HepG2 (cell line): Measurements from ENCODE around the gene ARTN. TPM values are rescaled to one million over a fixed set of nuclear protein-coding genes. Genes with fewer than 3 reads are reported as not detected.

Experiments used
- ARHGAP35 ChIP-seq: sonication (generic); formaldehyde crosslinking; IDR thresholded peaks from 2 replicates; pipeline ENCODE4 v1.9.0; 2022; ENCODE audit warnings: mild to moderate bottlenecking, inconsistent platforms, moderate library complexity, missing genetic modification reagents, borderline replicate concordance
- ATM ChIP-seq: fragments of 450-650 bp; IDR thresholded peaks from 2 replicates; pipeline ENCODE4 v1.7.1; 2017; ENCODE audit warnings: mild to moderate bottlenecking, borderline replicate concordance
- BORCS8-MEF2B ChIP-seq: sonication (generic); formaldehyde crosslinking; IDR thresholded peaks from 2 replicates; pipeline ENCODE4 v1.8.0; 2022; ENCODE audit warnings: mild to moderate bottlenecking, missing genetic modification reagents
- FOSL2 ChIP-seq: sonication (generic); formaldehyde crosslinking; IDR thresholded peaks from 2 replicates; pipeline ENCODE4 v1.4.0; 2020; ENCODE audit warnings: missing genetic modification reagents
- GTF2F1 ChIP-seq: fragments of 150-350 bp; IDR thresholded peaks from 2 replicates; pipeline ENCODE4 v1.6.1; 2014; ENCODE audit warnings: low read length
- HNRNPH1 ChIP-seq: fragments of 200-400 bp; formaldehyde crosslinking; optimal IDR thresholded peaks from 2 replicates; pipeline ENCODE3; 2017; ENCODE audit warnings: mild to moderate bottlenecking, low read depth, low read length
- HNRNPL ChIP-seq: fragments of 200-400 bp; formaldehyde crosslinking; IDR thresholded peaks from 2 replicates; pipeline ENCODE4 v1.6.1; 2017; ENCODE audit warnings: mild to moderate bottlenecking, low read depth, low read length
- NFE2L2 ChIP-seq: fragments of 150-350 bp; IDR thresholded peaks from 2 replicates; pipeline ENCODE4 v1.6.1; 2014; ENCODE audit warnings: low read length
- RERE ChIP-seq: IDR thresholded peaks from 2 replicates; pipeline ENCODE4 v1.6.1; 2016; ENCODE audit warnings: low read depth, missing genetic modification reagents, missing compliant biosample characterization
- SOX5 ChIP-seq: IDR thresholded peaks from 2 replicates; pipeline ENCODE4 v1.6.1; 2016; ENCODE audit warnings: borderline replicate concordance
- SUZ12 ChIP-seq: fragments of 150-350 bp; IDR thresholded peaks from 2 replicates; pipeline ENCODE4 v1.6.1; 2014; ENCODE audit warnings: low read depth, low read length
- ZNF292 ChIP-seq: sonication (generic); formaldehyde crosslinking; IDR thresholded peaks from 2 replicates; pipeline ENCODE4 v1.8.1; 2022; ENCODE audit warnings: mild to moderate bottlenecking, low read depth, missing genetic modification reagents, borderline replicate concordance
- ZNF792 ChIP-seq: IDR thresholded peaks from 2 replicates; pipeline ENCODE4 v1.6.1; 2016
- polyA plus RNA-seq, 8 experiments: library from polyadenylated mRNA; depleted of rRNA in 3 of 8; stranded (reverse) in 7 of 8; unstranded in 1 of 8; fragments of >200 nt; fragmentation: Illumina TruSeq in 4 of 8; extraction: Trizol in 4 of 8; gene quantifications; 2 replicates each; pipeline versions ENCODE4 v1.2.1 to v1.2.3, GENCODE V29; 2011 to 2016; ENCODE audit warnings: low read depth in 4 of 8, missing spikeins in 1 of 8, mixed read lengths in 1 of 8; ENCODE audit not compliant: insufficient read depth in 1 of 8
- total RNA-seq, 5 experiments: library from RNA; depleted of rRNA; stranded (reverse); fragments of >200 nt; fragmentation: Illumina TruSeq; extraction: Trizol; gene quantifications; 2 replicates each; pipeline ENCODE4 v1.2.3, GENCODE V29; 2016; ENCODE audit warnings: low read depth in 1 of 5
- TF ChIP-seq, protein P1 (sequence below): IDR thresholded peaks from 2 replicates; pipeline ENCODE4 v1.6.1; 2016; ENCODE audit warnings: missing biosample characterization, missing genetic modification reagents, low read depth
- TF ChIP-seq, protein P2 (sequence below): sonication (generic); formaldehyde crosslinking; IDR thresholded peaks from 2 replicates; pipeline ENCODE4 v1.5.1; 2020; ENCODE audit warnings: missing genetic modification reagents, mild to moderate bottlenecking, borderline replicate concordance
- TF ChIP-seq, protein P3 (sequence below): IDR thresholded peaks from 2 replicates; pipeline ENCODE4 v1.6.1; 2016; ENCODE audit warnings: missing compliant biosample characterization, missing genetic modification reagents, borderline replicate concordance
- TF ChIP-seq, protein P4 (sequence below): sonication (generic); formaldehyde crosslinking; IDR thresholded peaks from 2 replicates; pipeline ENCODE4 v1.8.0; 2022; ENCODE audit warnings: mild to moderate bottlenecking, missing genetic modification reagents, moderate library complexity

ARTN gene
- total and polyA plus RNA-seq, 2 of the 13 experiments (the other 11 are each of a cell fraction or from before 2014, with no cell fraction given), result 0.11 to 0.62 TPM

GRCh38 chr1:43969746-43970466 lies 36.3 kb downstream of the ARTN start, which contains the start of gene DPH2 (continued):
- TF ChIP-seq ZNF792 (CRISPR knock-in tag), result 0 out of 2 replicates have a peak, but pooled peaks have one; percentile 18
- no peak for TF ChIP-seq BORCS8-MEF2B
- TF ChIP-seq, protein P1, sequence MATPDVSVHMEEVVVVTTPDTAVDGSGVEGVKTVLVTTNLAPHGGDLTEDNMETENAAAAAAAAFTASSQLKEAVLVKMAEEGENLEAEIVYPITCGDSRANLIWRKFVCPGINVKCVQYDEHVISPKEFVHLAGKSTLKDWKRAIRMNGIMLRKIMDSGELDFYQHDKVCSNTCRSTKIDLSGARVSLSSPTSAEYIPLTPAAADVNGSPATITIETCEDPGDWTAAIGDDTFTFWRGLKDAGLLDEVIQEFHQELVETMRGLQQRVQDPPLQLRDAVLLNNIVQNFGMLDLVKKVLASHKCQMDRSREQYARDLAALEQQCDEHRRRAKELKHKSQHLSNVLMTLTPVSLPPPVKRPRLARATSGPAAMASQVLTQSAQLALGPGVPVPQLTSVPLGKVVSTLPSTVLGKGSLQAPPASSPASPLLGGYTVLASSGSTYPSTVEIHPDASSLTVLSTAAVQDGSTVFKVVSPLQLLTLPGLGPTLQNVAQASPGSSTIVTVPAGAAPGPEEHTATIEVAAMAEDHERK (CRISPR knock-in tag), result no peak
- no peak for TF ChIP-seq HNRNPH1
- TF ChIP-seq, protein P2, sequence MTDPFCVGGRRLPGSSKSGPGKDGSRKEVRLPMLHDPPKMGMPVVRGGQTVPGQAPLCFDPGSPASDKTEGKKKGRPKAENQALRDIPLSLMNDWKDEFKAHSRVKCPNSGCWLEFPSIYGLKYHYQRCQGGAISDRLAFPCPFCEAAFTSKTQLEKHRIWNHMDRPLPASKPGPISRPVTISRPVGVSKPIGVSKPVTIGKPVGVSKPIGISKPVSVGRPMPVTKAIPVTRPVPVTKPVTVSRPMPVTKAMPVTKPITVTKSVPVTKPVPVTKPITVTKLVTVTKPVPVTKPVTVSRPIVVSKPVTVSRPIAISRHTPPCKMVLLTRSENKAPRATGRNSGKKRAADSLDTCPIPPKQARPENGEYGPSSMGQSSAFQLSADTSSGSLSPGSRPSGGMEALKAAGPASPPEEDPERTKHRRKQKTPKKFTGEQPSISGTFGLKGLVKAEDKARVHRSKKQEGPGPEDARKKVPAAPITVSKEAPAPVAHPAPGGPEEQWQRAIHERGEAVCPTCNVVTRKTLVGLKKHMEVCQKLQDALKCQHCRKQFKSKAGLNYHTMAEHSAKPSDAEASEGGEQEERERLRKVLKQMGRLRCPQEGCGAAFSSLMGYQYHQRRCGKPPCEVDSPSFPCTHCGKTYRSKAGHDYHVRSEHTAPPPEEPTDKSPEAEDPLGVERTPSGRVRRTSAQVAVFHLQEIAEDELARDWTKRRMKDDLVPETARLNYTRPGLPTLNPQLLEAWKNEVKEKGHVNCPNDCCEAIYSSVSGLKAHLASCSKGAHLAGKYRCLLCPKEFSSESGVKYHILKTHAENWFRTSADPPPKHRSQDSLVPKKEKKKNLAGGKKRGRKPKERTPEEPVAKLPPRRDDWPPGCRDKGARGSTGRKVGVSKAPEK (CRISPR knock-in tag), result no peak
- TF ChIP-seq, protein P3, sequence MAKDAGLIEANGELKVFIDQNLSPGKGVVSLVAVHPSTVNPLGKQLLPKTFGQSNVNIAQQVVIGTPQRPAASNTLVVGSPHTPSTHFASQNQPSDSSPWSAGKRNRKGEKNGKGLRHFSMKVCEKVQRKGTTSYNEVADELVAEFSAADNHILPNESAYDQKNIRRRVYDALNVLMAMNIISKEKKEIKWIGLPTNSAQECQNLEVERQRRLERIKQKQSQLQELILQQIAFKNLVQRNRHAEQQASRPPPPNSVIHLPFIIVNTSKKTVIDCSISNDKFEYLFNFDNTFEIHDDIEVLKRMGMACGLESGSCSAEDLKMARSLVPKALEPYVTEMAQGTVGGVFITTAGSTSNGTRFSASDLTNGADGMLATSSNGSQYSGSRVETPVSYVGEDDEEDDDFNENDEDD (CRISPR knock-in tag), result peak; percentile 21; the same call in 1 of the 2 replicates
- no peak for TF ChIP-seq ZNF292
- TF ChIP-seq, protein P4, sequence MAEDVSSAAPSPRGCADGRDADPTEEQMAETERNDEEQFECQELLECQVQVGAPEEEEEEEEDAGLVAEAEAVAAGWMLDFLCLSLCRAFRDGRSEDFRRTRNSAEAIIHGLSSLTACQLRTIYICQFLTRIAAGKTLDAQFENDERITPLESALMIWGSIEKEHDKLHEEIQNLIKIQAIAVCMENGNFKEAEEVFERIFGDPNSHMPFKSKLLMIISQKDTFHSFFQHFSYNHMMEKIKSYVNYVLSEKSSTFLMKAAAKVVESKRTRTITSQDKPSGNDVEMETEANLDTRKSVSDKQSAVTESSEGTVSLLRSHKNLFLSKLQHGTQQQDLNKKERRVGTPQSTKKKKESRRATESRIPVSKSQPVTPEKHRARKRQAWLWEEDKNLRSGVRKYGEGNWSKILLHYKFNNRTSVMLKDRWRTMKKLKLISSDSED (CRISPR knock-in tag), result no peak
- TF ChIP-seq HNRNPL, result no peak
- no peak for TF ChIP-seq SOX5 (CRISPR knock-in tag)
- TF ChIP-seq GTF2F1, result no peak
- TF ChIP-seq RERE (CRISPR knock-in tag), result no peak
- TF ChIP-seq ATM, result no peak
- peak; percentile 69 for TF ChIP-seq SUZ12
- TF ChIP-seq ARHGAP35, result no peak
- TF ChIP-seq FOSL2, result 0 out of 2 replicates have a peak, but pooled peaks have one; percentile 18
- TF ChIP-seq NFE2L2, result no peak
